Measurements from ENCODE around the gene GATA6.

DNA sequence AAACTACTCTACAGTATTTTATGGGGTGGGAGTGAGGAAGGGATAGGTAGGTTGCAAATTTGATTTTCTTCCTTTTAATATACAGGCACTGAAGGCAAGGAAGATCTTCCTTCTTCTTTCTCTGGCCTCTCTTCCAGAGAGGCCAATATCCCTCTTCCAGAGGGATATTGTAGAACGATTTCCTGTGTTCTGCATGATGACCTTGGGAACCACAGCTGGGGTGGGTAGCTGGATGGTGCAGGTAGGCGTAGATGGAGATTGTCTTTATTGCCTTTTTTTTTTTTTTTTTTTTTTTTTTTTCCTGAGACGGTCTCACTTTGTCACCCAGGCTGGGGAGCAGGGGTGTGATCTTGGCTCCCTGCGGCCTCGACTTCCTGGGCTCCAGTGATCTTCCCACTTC is 49.4 kb downstream of the GATA6 start:
- TF ChIP-seq, protein P1, sequence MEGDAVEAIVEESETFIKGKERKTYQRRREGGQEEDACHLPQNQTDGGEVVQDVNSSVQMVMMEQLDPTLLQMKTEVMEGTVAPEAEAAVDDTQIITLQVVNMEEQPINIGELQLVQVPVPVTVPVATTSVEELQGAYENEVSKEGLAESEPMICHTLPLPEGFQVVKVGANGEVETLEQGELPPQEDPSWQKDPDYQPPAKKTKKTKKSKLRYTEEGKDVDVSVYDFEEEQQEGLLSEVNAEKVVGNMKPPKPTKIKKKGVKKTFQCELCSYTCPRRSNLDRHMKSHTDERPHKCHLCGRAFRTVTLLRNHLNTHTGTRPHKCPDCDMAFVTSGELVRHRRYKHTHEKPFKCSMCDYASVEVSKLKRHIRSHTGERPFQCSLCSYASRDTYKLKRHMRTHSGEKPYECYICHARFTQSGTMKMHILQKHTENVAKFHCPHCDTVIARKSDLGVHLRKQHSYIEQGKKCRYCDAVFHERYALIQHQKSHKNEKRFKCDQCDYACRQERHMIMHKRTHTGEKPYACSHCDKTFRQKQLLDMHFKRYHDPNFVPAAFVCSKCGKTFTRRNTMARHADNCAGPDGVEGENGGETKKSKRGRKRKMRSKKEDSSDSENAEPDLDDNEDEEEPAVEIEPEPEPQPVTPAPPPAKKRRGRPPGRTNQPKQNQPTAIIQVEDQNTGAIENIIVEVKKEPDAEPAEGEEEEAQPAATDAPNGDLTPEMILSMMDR (IDR thresholded peaks at IDR 0.05), result no peak
- TF ChIP-seq POLR2AphosphoS5 (IDR thresholded peaks at IDR 0.05; ENCODE audit: low read depth, low read length) (no peak), ELF1 (IDR thresholded peaks at IDR 0.05) (no peak), JUND (IDR thresholded peaks at IDR 0.05) (no peak), NRF1 (IDR thresholded peaks at IDR 0.05; ENCODE audit: low read depth, low read length) (no peak)
- TF ChIP-seq, protein P2, sequence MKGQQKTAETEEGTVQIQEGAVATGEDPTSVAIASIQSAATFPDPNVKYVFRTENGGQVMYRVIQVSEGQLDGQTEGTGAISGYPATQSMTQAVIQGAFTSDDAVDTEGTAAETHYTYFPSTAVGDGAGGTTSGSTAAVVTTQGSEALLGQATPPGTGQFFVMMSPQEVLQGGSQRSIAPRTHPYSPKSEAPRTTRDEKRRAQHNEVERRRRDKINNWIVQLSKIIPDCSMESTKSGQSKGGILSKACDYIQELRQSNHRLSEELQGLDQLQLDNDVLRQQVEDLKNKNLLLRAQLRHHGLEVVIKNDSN (IDR thresholded peaks at IDR 0.05; ENCODE audit: borderline replicate concordance, low read depth), result no peak

All from SK-N-SH (cell line).